ENCODE data around the gene LRP2.

The LRP2 gene

GRCh38 chr2:169175112-169175511 lies 187.2 kb downstream of the LRP2 start:
- TF ChIP-seq SUZ12 (IDR thresholded peaks at IDR 0.05; ENCODE audit: extremely low read depth, insufficient read depth, insufficient read length), result no peak
- no peak for TF ChIP-seq ZNF274 (IDR thresholded peaks at IDR 0.05; ENCODE audit: low read depth, low read length)
- TF ChIP-seq YY1 (IDR thresholded peaks at IDR 0.05; ENCODE audit: insufficient read depth, insufficient read length), result no peak
- H3K27me3 ChIP-seq (ENCODE audit: insufficient read depth, insufficient read length), result no peaks in the 10 kb centered on the region
- H3K9me3 ChIP-seq (ENCODE audit: insufficient read depth, low read length), result no peaks in the 10 kb centered on the region
- no peak for DNase-seq (ENCODE audit: low read depth, low spot score)
- H3K4me1 ChIP-seq (ENCODE audit: insufficient read depth, insufficient read length), result no peaks in the 10 kb centered on the region
- no peaks in the 10 kb centered on the region for H3K36me3 ChIP-seq (ENCODE audit: insufficient read depth, insufficient read length, low read length)
- H3K4me3 ChIP-seq (ENCODE audit: insufficient read length, low read depth), result no peak overlapping the region
- H3K9ac ChIP-seq (ENCODE audit: insufficient read length, low read depth), result no peak overlapping the region

DNA sequence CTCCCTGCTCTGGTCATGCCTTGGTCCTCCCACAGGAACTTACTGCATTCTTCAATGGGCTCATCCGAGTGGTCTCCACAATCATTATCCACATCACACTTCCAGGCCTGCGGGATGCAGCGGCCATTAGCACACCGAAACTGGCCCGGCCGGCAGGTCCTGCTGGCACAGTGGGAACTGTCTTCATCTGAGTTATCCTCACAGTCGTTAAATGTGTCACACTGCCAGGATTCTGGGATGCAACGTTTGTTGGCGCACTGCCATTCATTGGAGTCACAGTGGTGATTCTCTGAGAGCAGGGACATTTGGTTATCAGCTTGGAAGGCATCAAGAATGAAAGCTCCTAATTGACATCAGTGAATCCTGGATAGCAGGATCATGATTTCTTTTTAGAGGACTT lies 188.5 kb downstream of the LRP2 start:
- H3K9me3 ChIP-seq (ENCODE audit: insufficient read depth, low read length), result no peaks in the 10 kb centered on the region
- DNase-seq (ENCODE audit: low read depth, low spot score), result no peak
- no peaks in the 10 kb centered on the region for H3K36me3 ChIP-seq (ENCODE audit: insufficient read depth, insufficient read length, low read length)
- H3K9ac ChIP-seq (ENCODE audit: insufficient read length, low read depth), result no peak overlapping the region
- TF ChIP-seq YY1 (IDR thresholded peaks at IDR 0.05; ENCODE audit: insufficient read depth, insufficient read length) (no peak), SUZ12 (IDR thresholded peaks at IDR 0.05; ENCODE audit: extremely low read depth, insufficient read depth, insufficient read length) (no peak), ZNF274 (IDR thresholded peaks at IDR 0.05; ENCODE audit: low read depth, low read length) (no peak)
- no peaks in the 10 kb centered on the region for H3K27me3 ChIP-seq (ENCODE audit: insufficient read depth, insufficient read length)
- no peaks in the 10 kb centered on the region for H3K4me1 ChIP-seq (ENCODE audit: insufficient read depth, insufficient read length)
- H3K4me3 ChIP-seq (ENCODE audit: insufficient read length, low read depth), result no peak overlapping the region

GRCh38 chr2:169172914-169173313 lies 189.4 kb downstream of the LRP2 start:
- TF ChIP-seq SUZ12 (IDR thresholded peaks at IDR 0.05; ENCODE audit: extremely low read depth, insufficient read depth, insufficient read length) (no peak), ZNF274 (IDR thresholded peaks at IDR 0.05; ENCODE audit: low read depth, low read length) (no peak), YY1 (IDR thresholded peaks at IDR 0.05; ENCODE audit: insufficient read depth, insufficient read length) (no peak)
- H3K36me3 ChIP-seq (ENCODE audit: insufficient read depth, insufficient read length, low read length), result no peaks in the 10 kb centered on the region
- H3K9me3 ChIP-seq (ENCODE audit: insufficient read depth, low read length), result no peaks in the 10 kb centered on the region
- H3K4me1 ChIP-seq (ENCODE audit: insufficient read depth, insufficient read length), result no peaks in the 10 kb centered on the region
- no peak overlapping the region for H3K4me3 ChIP-seq (ENCODE audit: insufficient read length, low read depth)
- no peak for DNase-seq (ENCODE audit: low read depth, low spot score)
- H3K9ac ChIP-seq (ENCODE audit: insufficient read length, low read depth), result no peak overlapping the region
- H3K27me3 ChIP-seq (ENCODE audit: insufficient read depth, insufficient read length), result no peaks in the 10 kb centered on the region

DNA sequence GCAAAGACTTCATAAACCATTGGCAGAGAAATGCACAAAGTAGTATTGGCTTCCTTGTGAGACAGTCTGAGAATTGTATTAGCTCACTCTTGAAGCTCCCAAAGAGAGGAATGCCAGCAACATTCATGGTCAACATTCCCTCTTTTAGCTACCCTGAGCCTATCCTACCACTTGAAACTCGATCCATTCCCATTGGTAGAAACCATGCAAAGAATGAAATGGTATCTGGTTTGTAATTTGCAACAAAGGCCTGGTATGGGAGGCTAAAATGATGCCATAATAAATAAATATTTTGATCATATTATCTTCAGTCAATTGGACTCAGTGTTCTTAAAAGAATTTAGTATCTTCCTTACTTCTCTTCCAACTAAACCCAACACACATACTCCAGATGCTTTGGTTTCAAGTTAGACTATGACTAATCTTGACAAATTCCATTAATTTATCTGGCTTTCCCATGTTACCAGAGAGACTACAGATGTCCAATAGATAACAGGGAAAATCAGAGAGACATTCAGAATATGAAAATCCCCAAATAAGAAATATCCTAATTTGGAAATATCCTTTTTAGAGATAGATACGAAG lies 190.1 kb downstream of the LRP2 start:
- Histone ChIP-seq H3K4me1 (ENCODE audit: insufficient read depth, insufficient read length) (no peaks in the 10 kb centered on the region), H3K4me3 (ENCODE audit: insufficient read length, low read depth) (no peak overlapping the region), H3K9me3 (ENCODE audit: insufficient read depth, low read length) (no peaks in the 10 kb centered on the region), H3K27me3 (ENCODE audit: insufficient read depth, insufficient read length) (no peaks in the 10 kb centered on the region), H3K9ac (ENCODE audit: insufficient read length, low read depth) (no peak overlapping the region), H3K36me3 (ENCODE audit: insufficient read depth, insufficient read length, low read length) (no peaks in the 10 kb centered on the region)
- DNase-seq (ENCODE audit: low read depth, low spot score), result no peak
- no peak for TF ChIP-seq ZNF274 (IDR thresholded peaks at IDR 0.05; ENCODE audit: low read depth, low read length)
- no peak for TF ChIP-seq YY1 (IDR thresholded peaks at IDR 0.05; ENCODE audit: insufficient read depth, insufficient read length)
- no peak for TF ChIP-seq SUZ12 (IDR thresholded peaks at IDR 0.05; ENCODE audit: extremely low read depth, insufficient read depth, insufficient read length)

GRCh38 chr2:169165791-169166190 lies 196.5 kb downstream of the LRP2 start:
- no peak for DNase-seq (ENCODE audit: low read depth, low spot score)

DNA sequence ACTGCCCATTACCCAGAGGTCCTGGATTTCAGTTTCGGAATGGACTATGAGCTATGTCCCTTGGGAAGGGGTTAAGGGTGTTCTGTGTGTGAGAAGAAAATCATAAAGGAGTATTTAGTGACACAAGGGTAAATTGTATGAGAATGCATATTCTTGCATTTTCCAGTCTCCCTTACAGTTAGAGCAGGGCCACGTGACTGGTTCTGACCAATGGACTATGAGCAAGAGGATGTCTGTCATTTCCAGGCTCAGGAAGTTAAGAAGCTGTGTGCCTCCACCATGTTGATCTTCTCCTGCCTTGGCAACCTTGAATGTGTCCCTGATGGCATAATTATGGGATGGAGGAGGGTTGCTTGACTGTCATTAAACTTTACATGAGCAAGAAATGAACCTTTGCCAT lies 198.0 kb downstream of the LRP2 start:
- TF ChIP-seq ZNF274 (IDR thresholded peaks at IDR 0.05; ENCODE audit: low read depth, low read length) (no peak), YY1 (IDR thresholded peaks at IDR 0.05; ENCODE audit: insufficient read depth, insufficient read length) (no peak)
- no peaks in the 10 kb centered on the region for H3K36me3 ChIP-seq (ENCODE audit: insufficient read depth, insufficient read length, low read length)
- DNase-seq (ENCODE audit: low read depth, low spot score), result no peak

More at GRCh38 chr2:169165791-169166190, 196.5 kb downstream of the LRP2 start:
- Histone ChIP-seq H3K9ac (ENCODE audit: insufficient read length, low read depth) (no peak overlapping the region), H3K9me3 (ENCODE audit: insufficient read depth, low read length) (no peaks in the 10 kb centered on the region), H3K4me1 (ENCODE audit: insufficient read depth, insufficient read length) (no peaks in the 10 kb centered on the region), H3K4me3 (ENCODE audit: insufficient read length, low read depth) (no peak overlapping the region), H3K27me3 (ENCODE audit: insufficient read depth, insufficient read length) (no peaks in the 10 kb centered on the region), H3K36me3 (ENCODE audit: insufficient read depth, insufficient read length, low read length) (no peaks in the 10 kb centered on the region)
- no peak for TF ChIP-seq SUZ12 (IDR thresholded peaks at IDR 0.05; ENCODE audit: extremely low read depth, insufficient read depth, insufficient read length)
- TF ChIP-seq ZNF274 (IDR thresholded peaks at IDR 0.05; ENCODE audit: low read depth, low read length), result no peak
- no peak for TF ChIP-seq YY1 (IDR thresholded peaks at IDR 0.05; ENCODE audit: insufficient read depth, insufficient read length)

GRCh38 chr2:169162613-169163012 lies 199.7 kb downstream of the LRP2 start:
- DNase-seq (ENCODE audit: low read depth, low spot score), result no peak
- no peak overlapping the region for H3K4me3 ChIP-seq (ENCODE audit: insufficient read length, low read depth)

More for the DNA sequence above, 198.0 kb downstream of the LRP2 start:
- Histone ChIP-seq H3K9ac (ENCODE audit: insufficient read length, low read depth) (no peak overlapping the region), H3K27me3 (ENCODE audit: insufficient read depth, insufficient read length) (no peaks in the 10 kb centered on the region), H3K9me3 (ENCODE audit: insufficient read depth, low read length) (no peaks in the 10 kb centered on the region), H3K4me3 (ENCODE audit: insufficient read length, low read depth) (no peak overlapping the region), H3K4me1 (ENCODE audit: insufficient read depth, insufficient read length) (no peaks in the 10 kb centered on the region)

More at GRCh38 chr2:169162613-169163012, 199.7 kb downstream of the LRP2 start:
- no peaks in the 10 kb centered on the region for H3K4me1 ChIP-seq (ENCODE audit: insufficient read depth, insufficient read length)
- H3K36me3 ChIP-seq (ENCODE audit: insufficient read depth, insufficient read length, low read length), result no peaks in the 10 kb centered on the region
- no peaks in the 10 kb centered on the region for H3K27me3 ChIP-seq (ENCODE audit: insufficient read depth, insufficient read length)
- TF ChIP-seq SUZ12 (IDR thresholded peaks at IDR 0.05; ENCODE audit: extremely low read depth, insufficient read depth, insufficient read length), result no peak
- TF ChIP-seq ZNF274 (IDR thresholded peaks at IDR 0.05; ENCODE audit: low read depth, low read length), result no peak
- no peak for TF ChIP-seq YY1 (IDR thresholded peaks at IDR 0.05; ENCODE audit: insufficient read depth, insufficient read length)
- H3K9ac ChIP-seq (ENCODE audit: insufficient read length, low read depth), result no peak overlapping the region
- H3K9me3 ChIP-seq (ENCODE audit: insufficient read depth, low read length), result no peaks in the 10 kb centered on the region
